ENCODE data around the gene ACSL4.

- TF ChIP-seq EZH2 (IDR thresholded peaks at IDR 0.05; ENCODE audit: borderline replicate concordance, low read length) (no peak), CTCF (conservative IDR thresholded peaks at IDR 0.05 in 1 of 2, IDR thresholded peaks at IDR 0.05 in 1 of 2; ENCODE audit: extremely low read depth in 1 of 2, insufficient read depth in 1 of 2, low read depth in 1 of 2, low read length in 2 of 2) (no peak)
Observed at GRCh38 chrX:109638158-109638557, 94.9 kb downstream of the ACSL4 start.
